HEK293 (cell line): ENCODE results near the gene SYNDIG1.

ENCODE experiments used
- EGR2 ChIP-seq: fragments of 450-650 bp; formaldehyde crosslinking; IDR thresholded peaks from 2 replicates; pipeline ENCODE4 v1.5.1; 2016; ENCODE audit warnings: low read depth, missing biosample characterization, missing genetic modification characterization
- SCRT1 ChIP-seq: fragments of 450-650 bp; formaldehyde crosslinking; IDR thresholded peaks from 2 replicates; pipeline ENCODE4 v1.5.1; 2016; ENCODE audit warnings: missing biosample characterization, missing genetic modification characterization, borderline replicate concordance
- ZBTB21 ChIP-seq: fragments of 450-650 bp; formaldehyde crosslinking; IDR thresholded peaks from 2 replicates; pipeline ENCODE4 v1.5.1; 2017; ENCODE audit warnings: missing biosample characterization, missing genetic modification characterization
- ZNF140 ChIP-seq: fragments of 450-650 bp; formaldehyde crosslinking; IDR thresholded peaks from 2 replicates; pipeline ENCODE4 v1.5.1; 2016; ENCODE audit warnings: missing biosample characterization, missing genetic modification characterization
- ZNF157 ChIP-seq: fragments of 450-650 bp; formaldehyde crosslinking; IDR thresholded peaks from 2 replicates; pipeline ENCODE4 v1.5.1; 2016; ENCODE audit warnings: missing biosample characterization, missing genetic modification characterization
- ZNF274 ChIP-seq, 2 experiments: fragments of 200-500 bp in 1 of 2; fragments of 450-650 bp in 1 of 2; sonication (Bioruptor generic) in 1 of 2; formaldehyde crosslinking in 1 of 2; IDR thresholded peaks; 2 replicates each; pipeline versions ENCODE4 v1.5.1 to v1.6.1; 2014 to 2016; ENCODE audit warnings: borderline replicate concordance in 1 of 2, inconsistent platforms in 1 of 2, low read length in 1 of 2, missing biosample characterization in 1 of 2, missing genetic modification characterization in 1 of 2
- ZNF292 ChIP-seq: fragments of 450-650 bp; formaldehyde crosslinking; IDR thresholded peaks from 2 replicates; pipeline ENCODE4 v1.5.1; 2016; ENCODE audit warnings: low read depth, missing biosample characterization, missing genetic modification characterization, borderline replicate concordance
- ZNF341 ChIP-seq: fragments of 450-650 bp; formaldehyde crosslinking; IDR thresholded peaks from 2 replicates; pipeline ENCODE4; 2016; ENCODE audit warnings: low read depth, missing biosample characterization, missing genetic modification characterization
- ZNF555 ChIP-seq: fragments of 450-650 bp; formaldehyde crosslinking; conservative IDR thresholded peaks from 2 replicates; pipeline ENCODE4 v1.5.1; 2017; ENCODE audit warnings: missing biosample characterization, mild to moderate bottlenecking, missing genetic modification characterization, inconsistent platforms
- ZNF560 ChIP-seq: fragments of 450-650 bp; formaldehyde crosslinking; IDR thresholded peaks from 2 replicates; pipeline ENCODE4 v1.5.1; 2017; ENCODE audit warnings: missing biosample characterization, missing genetic modification characterization, borderline replicate concordance
- ZNF623 ChIP-seq: fragments of 450-650 bp; formaldehyde crosslinking; IDR thresholded peaks from 2 replicates; pipeline ENCODE4 v1.5.1; 2016; ENCODE audit warnings: missing biosample characterization, missing genetic modification characterization
- ZNF776 ChIP-seq: fragments of 450-650 bp; formaldehyde crosslinking; IDR thresholded peaks from 2 replicates; pipeline ENCODE4 v1.5.0; 2017; ENCODE audit warnings: missing biosample characterization, missing genetic modification characterization, borderline replicate concordance
- TF ChIP-seq, protein P1 (sequence below): fragments of 450-650 bp; formaldehyde crosslinking; IDR thresholded peaks from 2 replicates; pipeline ENCODE4 v1.5.1; 2016; ENCODE audit warnings: missing biosample characterization, missing genetic modification characterization
- TF ChIP-seq, protein P2 (sequence below): fragments of 450-650 bp; formaldehyde crosslinking; IDR thresholded peaks from 2 replicates; pipeline ENCODE4 v1.5.1; 2016; ENCODE audit warnings: missing biosample characterization, missing genetic modification characterization, low read depth

DNA sequence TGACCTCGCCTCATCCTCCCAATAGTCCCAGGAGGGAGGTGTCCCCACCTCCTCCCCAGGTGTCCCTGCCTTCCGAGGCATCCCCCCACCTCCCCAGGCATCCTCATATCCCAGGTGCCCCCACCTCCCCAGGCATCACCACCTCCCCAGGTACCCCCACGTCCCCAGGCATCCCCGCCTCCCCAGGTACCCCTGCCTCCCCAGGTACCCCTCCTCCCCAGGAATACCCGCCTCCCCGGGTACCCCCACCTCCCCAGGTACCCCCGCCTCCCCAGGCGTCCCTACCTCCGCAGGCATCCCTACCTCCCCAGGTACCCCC is 198.9 kb downstream of the SYNDIG1 start:
- TF ChIP-seq EGR2 (tag by site-specific recombination) (no peak), ZNF560 (tag by site-specific recombination) (no peak), ZNF623 (tag by site-specific recombination) (no peak), ZNF555 (tag by site-specific recombination) (no peak), SCRT1 (tag by site-specific recombination) (no peak), ZNF341 (tag by site-specific recombination) (no peak), ZNF140 (tag by site-specific recombination) (no peak), ZNF157 (tag by site-specific recombination) (no peak), ZNF776 (no peak), ZNF292 (no peak), ZNF274 (IDR thresholded peaks at IDR 0.05; ENCODE audit: low read length) (no peak), ZNF274 (tag by site-specific recombination; IDR thresholded peaks at IDR 0.05; ENCODE audit: borderline replicate concordance) (no peak), ZBTB21 (tag by site-specific recombination) (no peak)
- TF ChIP-seq, protein P1, sequence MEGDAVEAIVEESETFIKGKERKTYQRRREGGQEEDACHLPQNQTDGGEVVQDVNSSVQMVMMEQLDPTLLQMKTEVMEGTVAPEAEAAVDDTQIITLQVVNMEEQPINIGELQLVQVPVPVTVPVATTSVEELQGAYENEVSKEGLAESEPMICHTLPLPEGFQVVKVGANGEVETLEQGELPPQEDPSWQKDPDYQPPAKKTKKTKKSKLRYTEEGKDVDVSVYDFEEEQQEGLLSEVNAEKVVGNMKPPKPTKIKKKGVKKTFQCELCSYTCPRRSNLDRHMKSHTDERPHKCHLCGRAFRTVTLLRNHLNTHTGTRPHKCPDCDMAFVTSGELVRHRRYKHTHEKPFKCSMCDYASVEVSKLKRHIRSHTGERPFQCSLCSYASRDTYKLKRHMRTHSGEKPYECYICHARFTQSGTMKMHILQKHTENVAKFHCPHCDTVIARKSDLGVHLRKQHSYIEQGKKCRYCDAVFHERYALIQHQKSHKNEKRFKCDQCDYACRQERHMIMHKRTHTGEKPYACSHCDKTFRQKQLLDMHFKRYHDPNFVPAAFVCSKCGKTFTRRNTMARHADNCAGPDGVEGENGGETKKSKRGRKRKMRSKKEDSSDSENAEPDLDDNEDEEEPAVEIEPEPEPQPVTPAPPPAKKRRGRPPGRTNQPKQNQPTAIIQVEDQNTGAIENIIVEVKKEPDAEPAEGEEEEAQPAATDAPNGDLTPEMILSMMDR = no peak
- TF ChIP-seq, protein P2, sequence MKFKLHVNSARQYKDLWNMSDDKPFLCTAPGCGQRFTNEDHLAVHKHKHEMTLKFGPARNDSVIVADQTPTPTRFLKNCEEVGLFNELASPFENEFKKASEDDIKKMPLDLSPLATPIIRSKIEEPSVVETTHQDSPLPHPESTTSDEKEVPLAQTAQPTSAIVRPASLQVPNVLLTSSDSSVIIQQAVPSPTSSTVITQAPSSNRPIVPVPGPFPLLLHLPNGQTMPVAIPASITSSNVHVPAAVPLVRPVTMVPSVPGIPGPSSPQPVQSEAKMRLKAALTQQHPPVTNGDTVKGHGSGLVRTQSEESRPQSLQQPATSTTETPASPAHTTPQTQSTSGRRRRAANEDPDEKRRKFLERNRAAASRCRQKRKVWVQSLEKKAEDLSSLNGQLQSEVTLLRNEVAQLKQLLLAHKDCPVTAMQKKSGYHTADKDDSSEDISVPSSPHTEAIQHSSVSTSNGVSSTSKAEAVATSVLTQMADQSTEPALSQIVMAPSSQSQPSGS (tag by site-specific recombination) = no peak
